HG03521 (cell line): ENCODE results near the gene QDPR.
"Not testable (repeated sequence)": the region's sequence is repeated elsewhere in the genome, so short reads cannot be mapped to it uniquely, and the experiment has no call there.

ENCODE experiments used
- ATAC-seq: cut with Tn5 transposase; IDR thresholded peaks from one replicate; pipeline ENCODE4 v1.9.1; 2021; ENCODE audit warnings: mild to moderate bottlenecking, moderate library complexity; ENCODE audit not compliant: unreplicated experiment

The QDPR gene

DNA sequence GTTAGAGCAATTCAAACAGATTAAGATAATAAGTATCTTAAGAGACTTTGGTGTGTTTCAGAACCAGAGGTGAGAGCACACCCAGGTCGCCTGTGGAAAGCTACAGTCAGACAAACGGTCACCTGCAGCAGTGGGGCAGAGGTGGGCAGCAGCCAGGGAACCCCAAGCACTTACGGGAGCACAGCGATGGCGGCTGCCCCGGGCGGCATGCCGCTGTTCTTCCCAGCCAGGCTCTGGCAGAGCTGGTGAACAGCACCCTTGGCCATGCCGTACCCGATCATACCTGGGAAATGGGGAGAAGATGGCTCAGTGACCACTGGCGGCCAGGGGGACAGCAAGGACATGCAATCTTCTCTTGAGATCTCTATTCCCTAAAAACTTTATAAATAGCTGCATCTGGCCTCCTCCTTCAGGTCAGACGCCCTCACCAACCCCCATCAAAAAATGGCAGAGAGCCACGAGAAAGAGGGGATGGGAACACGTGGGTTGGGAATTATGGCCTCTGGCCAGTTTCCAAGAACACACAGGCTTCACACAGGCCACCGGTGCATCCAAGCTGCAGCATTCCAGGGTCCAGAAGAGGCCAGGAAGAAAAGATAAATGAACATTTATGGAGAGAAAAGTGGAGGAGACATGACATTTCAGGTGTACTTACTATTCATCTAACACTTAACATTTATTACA lies 19.7 kb downstream of the QDPR start:
- no peak for ATAC-seq

DNA sequence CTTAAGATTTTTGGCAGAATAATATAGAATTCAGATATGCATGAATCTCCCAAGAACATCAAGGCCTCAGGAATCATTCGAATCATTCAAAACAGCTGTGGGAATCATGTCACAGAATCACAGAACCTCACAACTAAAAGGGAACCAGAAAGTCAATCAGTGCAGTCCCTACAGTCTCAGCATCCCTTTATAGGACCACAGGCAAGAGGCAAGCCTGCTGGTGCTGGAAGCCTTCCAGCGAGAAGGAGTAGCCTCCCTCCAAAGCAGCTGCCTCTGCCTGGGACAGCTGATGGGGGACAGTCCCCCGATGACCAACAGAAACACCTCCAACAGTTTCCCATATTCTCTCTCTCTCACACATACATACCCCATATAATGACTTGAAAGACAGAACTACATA lies 20.7 kb downstream of the QDPR start:
- no peak for ATAC-seq

DNA sequence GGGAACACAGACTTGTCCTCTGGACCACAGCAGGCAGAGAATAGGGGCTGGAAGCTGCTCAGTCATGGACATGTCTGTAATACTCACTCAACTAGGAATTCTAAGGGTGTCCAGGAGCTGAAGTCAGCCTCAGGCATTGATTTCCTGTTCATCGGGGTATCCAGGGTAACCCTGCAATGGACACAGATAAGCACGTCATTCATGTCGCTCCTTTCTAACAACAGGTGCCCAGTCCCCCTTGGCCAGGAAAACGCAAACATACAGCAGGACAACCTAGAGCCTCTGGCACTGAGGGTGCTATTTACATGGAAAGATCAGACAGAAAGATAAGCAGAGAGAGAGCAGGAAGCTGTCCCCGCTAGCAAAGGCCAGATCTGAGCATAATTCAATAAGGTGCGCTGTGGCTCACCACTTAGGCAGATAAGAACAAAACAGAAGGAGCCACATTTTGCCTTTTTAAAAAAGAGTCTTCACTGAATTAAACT lies 21.3 kb downstream of the QDPR start:
- ATAC-seq: no peak

DNA sequence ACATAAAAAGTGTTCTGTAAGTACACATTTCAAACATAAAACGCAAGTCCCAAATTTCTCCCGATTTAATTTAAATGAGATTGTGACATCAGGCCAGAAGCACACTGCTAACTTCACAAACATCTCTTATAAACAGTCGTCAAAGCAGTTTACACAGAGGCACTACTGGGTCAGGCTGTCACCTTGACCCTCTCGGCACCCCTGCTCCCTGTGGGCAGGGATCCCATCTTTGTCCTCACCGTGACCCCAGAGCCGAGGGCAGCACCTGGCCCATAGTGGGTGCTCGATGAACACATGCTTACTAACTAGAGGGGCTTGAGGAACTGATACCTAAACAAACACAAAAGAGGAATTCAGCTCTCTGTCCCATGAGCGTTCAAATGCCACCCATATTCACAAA lies 22.2 kb downstream of the QDPR start:
- no peak for ATAC-seq

DNA sequence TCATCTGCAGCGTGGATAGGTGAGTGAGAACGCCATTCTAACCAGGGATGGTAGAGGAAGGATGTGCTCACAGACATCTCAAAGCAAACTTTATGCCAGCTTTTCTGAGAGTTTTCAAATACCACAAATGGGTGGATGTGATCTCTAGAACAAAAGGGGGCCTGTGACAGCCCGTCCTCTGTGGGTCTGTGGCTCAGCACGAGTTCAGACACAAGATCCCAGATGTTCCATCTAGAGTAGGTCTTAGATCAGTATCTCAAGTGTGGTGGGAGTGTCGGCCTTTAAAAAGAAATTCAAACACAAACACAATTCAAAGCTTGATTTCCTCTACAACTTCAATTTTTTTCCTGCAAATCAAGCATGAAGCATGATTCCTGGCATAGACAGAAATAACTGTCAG lies 22.8 kb downstream of the QDPR start:
- no peak for ATAC-seq

DNA sequence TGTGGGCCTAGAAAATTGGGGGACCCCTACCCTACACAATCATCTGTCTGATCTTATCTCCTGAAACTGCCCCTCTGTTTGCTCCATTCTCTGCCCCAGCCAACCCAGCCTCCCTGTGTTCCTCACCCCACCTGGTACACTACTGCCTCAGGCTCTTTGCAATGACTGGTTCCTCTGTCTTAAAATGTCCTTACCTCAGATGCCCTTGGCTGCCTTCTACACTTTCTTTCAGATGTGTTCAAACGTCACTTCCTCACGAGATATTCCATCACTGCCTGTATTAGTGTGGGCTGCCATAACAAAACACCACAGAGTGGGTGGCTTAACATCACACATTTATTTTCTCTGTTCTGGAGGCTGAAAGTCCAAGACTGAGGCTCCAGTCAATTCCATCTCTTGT lies 29.2 kb downstream of the QDPR start:
- no peak for ATAC-seq

DNA sequence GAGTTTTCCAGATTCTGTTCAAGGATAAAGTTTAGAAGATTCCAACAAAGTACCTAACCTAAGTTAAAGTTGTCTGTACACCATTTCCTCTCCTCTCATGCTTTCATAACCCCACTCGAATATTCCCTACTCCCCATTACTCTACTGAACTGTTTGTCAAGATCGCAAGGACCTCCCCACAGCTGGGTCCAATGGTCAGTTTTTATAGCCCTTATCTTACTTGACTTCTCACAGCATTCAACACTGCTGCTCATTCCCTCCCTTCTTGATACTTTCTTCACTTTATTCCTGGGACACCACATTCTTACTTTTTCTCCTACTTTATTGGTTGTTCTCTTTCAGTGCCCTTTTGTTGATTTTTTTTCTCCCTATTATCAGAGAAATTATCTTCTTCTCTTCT lies 30.9 kb downstream of the QDPR start:
- ATAC-seq: no peak

DNA sequence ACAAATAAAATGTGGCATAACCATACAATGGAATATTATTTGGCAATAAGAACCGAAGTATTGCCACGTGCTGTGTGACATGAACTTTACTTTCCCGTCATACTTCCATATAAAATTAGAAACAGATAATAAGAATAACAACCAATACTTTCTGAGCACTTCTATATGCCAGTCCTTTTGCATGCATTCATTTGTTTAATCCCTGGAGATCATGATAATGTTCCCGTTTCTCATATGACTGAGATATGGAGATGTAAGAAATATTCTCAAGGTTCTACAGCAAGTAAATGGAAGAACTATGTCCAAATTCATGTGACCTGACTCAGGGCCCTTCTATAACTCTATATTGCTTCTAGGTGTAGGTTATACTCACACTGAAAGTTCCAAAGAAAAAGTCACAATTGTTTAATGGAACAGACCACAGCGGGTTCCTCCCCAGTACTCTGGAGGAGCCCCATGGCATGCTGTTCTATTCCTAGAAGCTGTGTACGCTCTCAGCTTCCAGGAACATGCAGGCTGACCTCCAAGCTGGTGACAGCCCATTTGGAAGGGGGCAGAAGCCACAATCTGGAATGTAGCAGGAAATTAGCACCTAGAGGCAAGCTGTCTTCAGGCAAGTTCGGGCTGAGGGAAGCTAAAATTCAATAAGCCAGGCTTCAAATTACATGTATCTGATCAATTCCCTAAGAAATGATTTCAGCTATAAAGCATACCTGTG lies 31.5 kb downstream of the QDPR start:
- no peak for ATAC-seq

DNA sequence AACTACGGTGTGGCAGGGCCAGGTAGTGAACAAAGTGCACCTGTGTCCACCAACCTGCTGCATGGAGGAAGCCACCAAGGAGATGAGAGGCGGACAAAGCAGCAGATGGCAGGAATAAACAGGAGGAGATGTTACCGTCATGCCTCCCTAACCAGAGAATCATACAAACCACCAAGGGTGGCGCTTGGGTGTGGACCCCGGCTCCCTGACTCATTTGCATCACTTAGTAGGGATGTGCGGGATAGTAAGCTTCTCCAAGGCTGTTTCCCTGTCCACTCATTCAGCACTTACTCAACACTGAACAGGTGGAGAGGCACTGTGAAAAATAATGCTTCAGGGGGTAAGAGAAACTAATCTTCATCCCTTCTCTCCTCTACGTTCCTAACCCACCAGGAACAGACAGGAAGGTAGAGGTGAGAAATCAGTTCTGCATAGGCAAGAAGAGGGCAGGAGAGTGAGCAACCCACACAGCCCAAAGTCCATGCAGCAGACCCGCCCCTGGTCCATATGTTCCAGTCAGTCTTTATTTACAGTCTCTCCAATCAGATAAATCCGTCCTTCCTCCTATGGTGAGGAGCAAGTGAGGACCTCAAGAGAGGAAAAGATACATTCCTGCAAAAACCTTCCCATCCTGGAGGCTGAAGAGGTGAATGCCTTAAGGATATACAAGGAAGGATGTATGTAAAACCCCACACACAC lies 34.0 kb downstream of the QDPR start:
- no peak for ATAC-seq

DNA sequence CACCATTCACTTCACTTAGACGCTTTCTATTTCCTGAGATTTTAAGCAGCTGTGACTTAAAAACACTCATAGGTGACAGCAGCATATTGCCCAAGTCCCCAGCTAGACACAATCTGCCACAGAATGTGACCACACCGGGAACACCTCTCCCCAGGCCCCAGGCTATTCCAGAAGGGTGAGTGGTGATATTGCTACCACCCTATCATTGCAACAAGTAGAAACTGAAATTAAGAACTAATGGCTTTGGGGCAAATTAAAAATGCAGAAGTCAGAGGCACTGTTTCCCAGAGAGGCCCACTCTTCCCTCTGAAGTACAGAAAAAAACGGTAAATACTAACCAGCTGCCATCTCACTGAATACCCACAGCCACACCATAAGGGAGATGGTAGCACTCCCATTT lies 35.0 kb downstream of the QDPR start:
- no peak for ATAC-seq

DNA sequence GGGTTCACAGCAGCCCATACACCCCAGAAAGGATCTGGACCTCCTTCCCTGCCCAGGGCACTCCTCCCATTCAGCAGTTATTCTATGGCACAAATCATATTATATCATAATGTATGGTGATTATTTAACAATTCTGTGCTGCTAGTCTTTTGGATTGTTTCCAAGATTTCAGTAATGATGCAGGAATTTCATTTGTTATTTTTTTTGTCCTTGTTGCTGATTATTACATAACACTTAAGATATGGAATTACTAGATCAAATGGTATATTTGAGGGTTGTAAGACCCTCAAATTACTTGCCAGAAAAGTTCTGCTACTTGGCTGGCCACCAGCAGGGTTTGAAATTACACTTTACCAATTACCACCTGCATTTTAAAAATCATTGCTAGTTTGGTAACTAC lies 36.4 kb downstream of the QDPR start:
- no peak for ATAC-seq

DNA sequence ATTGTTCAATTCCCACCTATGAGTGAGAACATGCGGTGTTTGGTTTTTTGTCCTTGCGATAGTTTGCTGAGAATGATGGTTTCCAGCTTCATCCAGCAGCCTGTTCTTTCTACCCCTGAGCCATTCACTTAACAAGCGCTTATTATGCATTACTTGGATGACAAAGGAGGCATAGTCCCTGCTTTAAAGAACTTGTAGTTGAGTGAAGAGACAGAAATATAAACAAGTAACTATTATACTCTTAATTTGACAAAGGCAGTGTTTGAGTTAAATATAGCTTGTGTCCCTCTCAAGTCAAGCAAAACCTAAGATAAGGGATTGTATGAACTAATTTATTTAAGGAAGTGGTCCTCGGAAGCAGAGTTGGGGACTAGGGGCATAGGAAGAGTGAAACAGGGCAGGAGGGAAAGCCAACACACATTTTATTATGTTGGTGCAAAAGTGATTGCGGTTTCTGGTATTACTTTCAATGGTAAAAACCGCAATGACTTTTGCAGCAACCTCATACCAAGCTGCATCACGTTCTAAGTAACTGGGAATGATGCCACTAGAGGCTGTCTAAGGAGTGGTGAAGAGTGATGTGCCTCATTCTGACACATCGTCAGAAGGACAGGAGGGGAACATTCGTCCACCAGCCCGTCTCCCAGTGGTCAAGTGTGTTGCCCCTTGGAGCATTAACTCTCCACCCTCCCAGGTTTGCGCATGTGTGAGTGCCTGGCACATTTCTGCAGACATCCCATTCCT lies 41.8 kb downstream of the QDPR start:
- ATAC-seq: no peak

DNA sequence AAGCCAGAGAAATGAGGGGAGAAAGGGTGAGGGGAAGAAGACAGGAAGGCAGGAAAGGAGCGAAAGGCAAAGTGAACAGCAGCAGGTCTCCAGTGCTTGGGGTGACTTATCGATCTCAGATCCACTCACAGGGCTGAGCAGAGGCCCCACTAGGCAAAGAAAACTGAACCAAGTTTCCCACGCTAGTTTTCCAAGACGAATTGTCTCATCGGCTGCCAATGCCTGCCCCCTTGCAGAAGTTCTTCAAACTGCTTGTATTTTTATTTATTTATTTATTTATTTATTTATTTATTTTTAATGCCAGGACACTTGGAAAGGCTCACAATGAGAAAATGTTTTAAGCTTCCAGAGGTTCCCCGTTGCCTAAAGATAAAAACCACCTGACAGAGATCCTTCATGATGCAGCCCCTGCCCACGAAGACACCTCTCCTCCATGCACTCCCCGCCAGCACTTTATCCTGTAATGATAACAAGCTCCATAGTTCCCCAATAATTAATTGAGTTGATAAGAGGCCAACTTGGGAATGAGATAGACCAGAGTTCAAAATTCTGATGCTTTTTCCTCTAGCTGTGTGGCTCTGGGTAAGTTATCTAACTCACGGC lies 43.2 kb downstream of the QDPR start:
- ATAC-seq: no peak

DNA sequence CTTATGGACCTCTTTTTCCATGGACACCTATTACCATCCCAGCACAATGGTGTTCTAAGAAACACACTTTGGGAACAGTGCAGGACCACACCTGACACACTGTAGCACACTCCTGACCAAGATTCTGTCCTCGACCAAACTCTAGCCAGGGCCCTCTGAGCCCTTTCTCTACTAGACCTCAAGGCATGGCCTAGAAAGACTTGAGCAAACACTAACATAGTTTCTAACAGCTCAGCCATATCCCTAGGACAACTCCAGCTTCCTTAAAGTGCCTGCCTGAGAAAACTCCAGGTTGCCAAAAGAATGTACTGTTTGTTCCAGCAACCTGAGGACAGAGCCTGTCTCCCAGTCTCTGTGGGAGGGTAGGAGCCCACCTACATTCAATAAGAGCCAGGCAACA lies 48.3 kb downstream of the QDPR start:
- no peak for ATAC-seq

DNA sequence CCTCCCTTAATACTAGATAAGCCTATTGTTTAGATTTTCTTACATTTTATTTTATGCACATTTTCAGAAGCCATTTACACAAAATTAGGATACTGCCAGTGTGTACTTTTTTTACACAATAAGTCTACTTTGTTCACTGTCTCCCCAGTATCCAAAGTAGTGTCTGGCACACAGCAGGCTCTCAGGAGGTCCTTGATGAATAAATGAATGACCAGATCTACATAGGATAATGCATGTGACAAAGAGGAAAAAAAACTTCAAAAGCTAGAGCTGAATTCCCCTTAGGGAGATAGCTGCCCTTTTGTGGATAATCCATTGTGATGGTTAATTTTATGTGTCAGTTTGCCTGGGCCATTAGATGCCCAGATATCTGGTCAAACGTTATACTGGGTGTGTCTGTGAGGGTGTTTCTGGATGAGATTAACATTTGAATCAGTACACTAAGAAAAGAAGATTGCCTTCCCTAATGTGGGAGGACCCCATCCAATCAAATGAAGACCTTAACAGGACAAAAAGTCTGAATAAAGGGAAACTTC lies 61.6 kb downstream of the QDPR start:
- ATAC-seq: no peak

DNA sequence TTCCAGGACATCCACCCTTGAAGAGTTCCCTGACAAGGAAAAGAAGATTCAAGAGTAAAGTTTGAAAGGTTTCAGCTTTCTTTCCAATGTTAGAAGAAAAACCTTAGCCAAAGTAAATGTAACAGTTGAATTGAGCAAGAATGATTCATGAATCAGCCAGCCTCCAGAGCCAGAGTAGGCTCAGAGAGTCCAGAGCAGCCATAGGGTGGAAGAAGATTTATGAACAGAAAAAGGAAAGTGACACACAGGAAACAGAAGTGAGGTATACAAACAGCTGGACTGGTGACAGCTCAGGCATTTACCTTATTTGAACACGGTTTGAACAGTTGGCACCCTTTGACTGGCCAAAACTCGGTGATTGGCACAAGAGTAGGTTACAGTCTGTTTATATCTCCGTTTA lies 63.2 kb downstream of the QDPR start:
- no peak for ATAC-seq

DNA sequence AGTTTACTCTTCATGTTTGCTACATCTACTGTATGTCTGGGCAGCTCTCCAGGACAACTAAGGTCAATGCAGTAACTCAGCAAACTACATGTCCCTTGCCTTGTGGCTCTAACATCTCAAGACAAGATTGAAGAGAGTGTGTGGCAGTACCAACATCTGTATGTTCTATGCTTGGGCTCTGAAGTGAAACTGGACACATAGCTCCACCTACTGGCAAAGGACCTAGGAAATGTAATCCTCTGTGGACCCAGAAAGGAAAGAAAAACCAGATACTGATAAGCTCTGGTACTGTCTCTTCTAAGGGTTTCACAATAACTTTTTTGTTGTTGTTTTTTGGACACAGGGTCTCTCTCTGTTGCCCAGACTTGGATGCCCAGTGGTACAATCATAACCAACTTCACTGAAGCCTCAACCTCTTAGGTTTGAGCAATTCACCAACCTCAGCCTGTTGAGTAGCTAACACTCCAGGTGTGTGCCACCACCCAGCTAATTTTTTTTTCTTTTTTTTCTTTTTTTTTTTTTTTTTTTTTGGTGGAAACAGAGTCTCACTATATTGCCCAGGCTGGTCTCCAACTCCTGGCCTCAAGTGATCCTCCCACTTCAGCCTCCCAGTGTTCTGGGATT lies 64.1 kb downstream of the QDPR start:
- ATAC-seq: peak; percentile 91

DNA sequence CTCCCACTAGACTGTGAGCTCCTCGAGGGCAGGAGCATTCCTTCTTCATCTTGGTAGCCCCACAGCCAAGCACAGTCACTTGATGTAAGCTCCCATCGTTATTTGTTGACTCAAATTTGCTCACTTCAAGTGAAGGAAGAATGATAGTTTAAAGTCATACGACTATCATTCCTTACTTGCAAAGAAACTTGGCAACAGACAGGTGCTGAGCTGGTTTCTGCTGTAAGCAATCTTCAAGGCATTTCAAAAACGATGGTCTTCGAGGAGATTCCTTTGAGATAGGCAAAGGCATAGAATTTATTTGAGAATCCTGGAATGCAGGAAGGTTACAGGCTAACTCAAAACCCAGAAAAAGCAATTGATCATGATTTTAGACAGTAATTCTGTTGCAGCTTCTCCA lies 64.8 kb downstream of the QDPR start:
- ATAC-seq: no peak

DNA sequence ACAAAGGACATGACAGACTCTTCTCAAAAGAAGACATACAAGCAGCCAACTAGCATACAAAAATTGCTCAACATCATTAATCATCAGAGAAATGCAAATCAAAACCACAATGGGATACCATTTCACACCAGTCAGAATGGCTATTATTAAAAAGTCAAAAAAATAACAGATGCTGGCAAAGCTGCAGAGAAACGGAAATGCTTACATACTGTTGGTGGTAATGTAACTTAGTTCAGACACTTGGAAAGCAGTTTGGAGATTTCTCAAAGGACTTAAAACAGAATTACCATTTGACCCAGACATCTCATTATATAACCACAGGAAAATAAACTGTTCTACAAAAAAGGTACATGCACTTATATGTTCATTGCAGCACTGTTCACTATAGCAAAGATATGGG lies 69.4 kb downstream of the QDPR start:
- ATAC-seq: not testable (repeated sequence)

DNA sequence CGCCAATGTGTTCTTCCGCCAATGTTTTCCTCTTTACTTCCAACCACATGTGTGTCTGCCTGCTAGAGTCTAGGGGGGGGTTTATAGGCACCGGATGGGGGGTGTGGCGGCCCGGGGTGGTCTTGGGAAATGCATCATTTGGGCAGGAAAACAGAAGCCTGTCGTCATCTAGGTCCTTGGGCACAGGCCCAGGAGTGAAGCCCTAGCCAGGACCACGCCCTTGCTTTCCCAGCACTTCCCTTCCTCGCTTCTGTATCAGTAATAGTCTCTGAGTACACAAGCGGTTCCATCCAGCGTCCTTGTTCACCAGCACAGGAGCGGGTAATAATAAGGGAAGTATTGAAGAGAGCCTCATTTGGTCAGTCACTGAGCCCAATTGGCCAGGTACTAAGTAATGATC lies 74.5 kb downstream of the QDPR start:
- no peak for ATAC-seq
